GM03348 (cell line): ENCODE measurements around the gene LYPD5.

Experiments
- DNase-seq: peaks from one replicate; pipeline ENCODE4 v3.0.0; 2012; ENCODE audit warnings: low spot score

Gene LYPD5

DNA sequence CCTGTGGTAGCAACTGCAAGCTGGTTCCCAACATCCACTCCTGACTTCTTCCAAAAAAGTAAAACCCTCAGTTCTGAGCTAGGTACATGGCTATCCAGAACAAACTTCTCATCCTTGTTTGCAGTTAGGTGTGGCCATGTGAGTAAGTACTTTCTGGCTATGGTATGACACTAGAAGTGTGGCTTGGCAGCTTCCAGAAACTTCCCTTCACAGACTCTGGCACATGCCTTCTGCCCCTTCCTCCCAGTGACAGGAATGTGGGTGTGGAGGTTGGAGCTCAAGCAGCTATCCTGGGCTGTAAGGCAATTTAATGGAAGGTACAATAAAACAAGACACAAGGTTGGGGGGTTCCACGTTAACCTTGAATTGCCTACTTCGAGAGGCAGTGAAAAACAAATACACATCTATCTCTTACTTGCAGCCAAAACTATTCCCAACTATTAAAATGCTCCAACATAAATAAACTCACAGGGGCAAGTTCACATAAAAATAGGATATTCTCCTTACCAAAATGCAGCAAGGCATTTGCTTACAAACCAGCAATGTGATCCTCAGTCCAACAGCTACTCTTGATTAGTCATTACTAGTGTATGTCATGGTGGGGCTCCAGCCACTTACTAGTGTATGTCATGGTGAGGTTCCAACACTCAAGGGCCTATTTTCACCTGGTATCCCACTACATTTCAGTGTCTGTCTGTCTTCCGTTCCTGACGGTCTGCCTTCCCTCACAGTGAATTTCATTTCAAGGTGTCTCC is 50.6 kb downstream of the LYPD5 start:
- peak; percentile 43 for DNase-seq

DNA sequence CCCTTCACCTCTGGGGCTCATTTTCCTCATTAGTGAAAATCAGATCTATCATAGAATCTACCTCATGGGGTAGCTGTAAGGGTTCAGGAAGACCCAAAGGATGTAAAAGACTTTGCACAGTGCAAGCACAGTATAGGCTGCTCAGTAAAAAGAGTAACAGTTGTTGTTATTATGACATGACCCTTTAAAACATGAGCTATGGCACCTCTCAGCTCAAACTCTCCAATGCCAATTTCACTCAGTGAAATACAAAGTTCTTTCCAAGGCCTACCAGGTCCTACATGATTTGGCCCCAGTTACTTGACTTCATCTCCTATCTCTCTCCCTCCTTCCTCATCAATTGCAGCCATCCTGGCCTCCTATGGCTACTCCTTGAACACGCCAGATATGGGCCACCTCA is 52.3 kb downstream of the LYPD5 start:
- DNase-seq: no peak

DNA sequence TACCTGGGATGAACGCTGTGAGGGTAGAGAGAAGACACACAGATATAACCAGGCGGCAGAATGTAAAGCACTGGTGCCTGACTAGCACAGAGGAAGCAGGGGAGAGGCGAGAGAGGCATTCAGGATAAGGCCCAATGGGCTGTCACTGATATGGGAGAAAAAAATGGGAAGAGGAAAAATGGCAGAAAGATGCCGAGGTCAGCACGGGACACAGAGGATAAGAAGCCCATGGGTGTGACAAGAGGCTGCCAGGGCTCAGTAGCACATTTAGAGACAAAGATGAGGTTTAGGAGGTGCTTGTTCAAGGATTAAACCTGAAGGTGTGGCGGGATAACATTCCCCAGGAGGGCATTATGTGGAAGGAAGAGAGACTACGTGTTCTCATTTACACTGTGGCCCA is 53.1 kb downstream of the LYPD5 start:
- no peak for DNase-seq

DNA sequence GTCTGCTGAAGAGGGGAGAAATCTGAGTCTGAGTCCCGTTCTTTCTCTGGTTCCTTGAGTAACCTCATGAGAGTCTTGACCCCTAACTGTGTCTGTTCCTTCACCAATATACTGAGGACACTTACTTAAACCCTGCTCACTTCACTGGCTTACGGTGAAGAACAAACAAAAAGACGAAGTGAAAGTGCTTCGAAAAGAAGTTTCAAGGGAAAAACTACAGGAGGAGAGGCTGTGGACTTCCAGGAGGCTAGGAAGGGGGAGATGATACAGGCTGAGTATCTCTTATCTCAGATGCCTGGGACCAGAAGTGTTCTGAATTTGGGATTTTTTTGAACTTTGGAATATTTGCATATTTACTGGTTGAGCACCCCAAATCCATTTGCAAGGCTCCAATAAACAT is 53.6 kb downstream of the LYPD5 start:
- no peak for DNase-seq

DNA sequence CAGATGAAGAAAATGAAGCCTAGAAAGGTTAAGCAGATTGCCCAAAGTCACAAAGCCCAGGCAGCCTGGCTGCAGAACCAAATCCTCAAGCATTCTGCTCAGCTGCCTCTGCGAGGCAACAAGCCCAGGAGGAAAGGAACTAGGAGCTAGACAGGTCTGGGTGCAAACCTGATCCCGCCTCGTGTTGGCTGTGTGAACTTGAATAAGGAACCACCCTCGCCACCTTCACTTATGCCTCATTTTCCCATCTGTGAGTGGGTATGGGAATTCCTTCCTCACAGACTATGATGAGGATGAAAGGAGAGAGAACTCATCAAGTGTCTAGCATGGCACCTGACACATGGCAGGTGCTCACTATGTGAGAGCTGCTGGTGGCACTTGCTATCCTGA is 54.0 kb downstream of the LYPD5 start:
- DNase-seq: no peak

DNA sequence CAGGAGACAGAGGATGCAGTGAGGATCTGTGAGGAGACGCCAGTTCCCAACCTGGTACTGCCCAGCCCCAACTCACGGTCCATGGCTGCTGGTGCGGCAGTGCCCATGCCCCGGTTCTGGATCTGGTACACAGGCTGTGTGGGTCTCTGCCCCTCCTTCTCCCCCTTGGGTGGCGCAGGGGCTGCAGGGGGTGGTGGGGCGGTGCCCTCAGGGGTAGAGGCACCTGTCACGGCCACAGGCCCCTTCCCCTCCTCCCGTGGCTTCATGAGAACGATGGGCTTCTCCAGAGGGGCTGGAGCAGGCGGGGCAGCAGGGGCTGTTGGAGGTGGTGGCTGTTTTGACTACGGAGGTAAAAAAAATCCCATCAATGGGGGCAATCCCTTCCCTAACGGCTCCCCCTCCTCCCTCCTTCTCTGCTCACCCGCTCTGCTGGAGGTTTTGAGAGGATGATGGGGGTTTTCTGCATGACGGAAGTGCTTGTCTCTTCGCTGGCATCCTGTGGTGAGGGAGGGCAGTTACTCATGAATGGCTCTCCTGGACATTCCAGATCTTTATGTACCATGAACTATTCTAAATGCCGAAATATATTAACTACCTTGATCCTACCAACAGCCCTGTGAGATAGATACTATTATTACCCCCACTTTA is 54.6 kb downstream of the LYPD5 start:
- no peak for DNase-seq
